HG03565 (cell line): Measurements from ENCODE around the gene ITGB5.
A peak's percentile ranks its signal among the peaks of the same experiment; 100 is the strongest.
"Not testable (repeated sequence)": the region's sequence is repeated elsewhere in the genome, so short reads cannot be mapped to it uniquely, and the experiment has no call there.

Source experiments
- ATAC-seq: cut with Tn5 transposase; IDR thresholded peaks from one replicate; pipeline ENCODE4 v1.9.1; 2021; ENCODE audit warnings: mild to moderate bottlenecking, moderate library complexity; ENCODE audit not compliant: unreplicated experiment

Gene ITGB5

GRCh38 chr3:124759666-124760401 lies 127.3 kb downstream of the ITGB5 start:
- ATAC-seq = no peak

GRCh38 chr3:124758851-124759635 lies 128.1 kb downstream of the ITGB5 start:
- ATAC-seq = no peak

- ATAC-seq = not testable (repeated sequence)
These were observed 129.2 kb downstream of the ITGB5 start for GRCh38 chr3:124757926-124758325.

- no peak for ATAC-seq
These were observed 135.1 kb downstream of the ITGB5 start for GRCh38 chr3:124752051-124752450.

GRCh38 chr3:124751501-124751900 lies 135.7 kb downstream of the ITGB5 start:
- ATAC-seq = no peak

GRCh38 chr3:124749877-124750276 lies 137.3 kb downstream of the ITGB5 start:
- not testable (repeated sequence) for ATAC-seq

- ATAC-seq = no peak
These were observed 138.5 kb downstream of the ITGB5 start for GRCh38 chr3:124748560-124749198.

GRCh38 chr3:124747111-124747981 lies 139.8 kb downstream of the ITGB5 start:
- no peak for ATAC-seq

GRCh38 chr3:124745756-124746155 lies 141.4 kb downstream of the ITGB5 start:
- ATAC-seq = no peak

- ATAC-seq = no peak
These were observed 146.1 kb downstream of the ITGB5 start for GRCh38 chr3:124741027-124741426.

- no peak for ATAC-seq
These were observed 155.4 kb downstream of the ITGB5 start for GRCh38 chr3:124731760-124732159.

- no peak for ATAC-seq
These were observed 156.2 kb downstream of the ITGB5 start for GRCh38 chr3:124730941-124731297.

GRCh38 chr3:124730129-124730940 lies 156.8 kb downstream of the ITGB5 start, which contains the start of gene UMPS:
Gene UMPS (plus strand): TSS chr3:124730452. CDS start chr3:124730472, 20 bp downstream.
- ATAC-seq = peak; percentile 97

GRCh38 chr3:124722589-124722988 lies 164.6 kb downstream of the ITGB5 start:
- ATAC-seq = no peak

GRCh38 chr3:124714223-124714853 lies 172.8 kb downstream of the ITGB5 start:
- no peak for ATAC-seq
